Pulmonary artery endothelial cell (primary cell): Measurements from ENCODE around the gene PPP2R1A. TPM values are rescaled to one million over a fixed set of nuclear protein-coding genes. Genes with fewer than 3 reads are reported as not detected.
"Not testable (repeated sequence)": the region's sequence is repeated elsewhere in the genome, so short reads cannot be mapped to it uniquely, and the experiment has no call there.

Source experiments
- DNase-seq: peaks from one replicate; pipeline ENCODE4 v3.0.0-alpha.2; 2011; ENCODE audit warnings: low read depth, low spot score
- total RNA-seq: library from RNA; depleted of rRNA; stranded (reverse); fragments of >200 nt; gene quantifications from 2 replicates; pipeline ENCODE4 v1.2.3, GENCODE V29; 2014

PPP2R1A gene
- total RNA-seq, 1 donor from 2014 or later = 116 TPM

DNA sequence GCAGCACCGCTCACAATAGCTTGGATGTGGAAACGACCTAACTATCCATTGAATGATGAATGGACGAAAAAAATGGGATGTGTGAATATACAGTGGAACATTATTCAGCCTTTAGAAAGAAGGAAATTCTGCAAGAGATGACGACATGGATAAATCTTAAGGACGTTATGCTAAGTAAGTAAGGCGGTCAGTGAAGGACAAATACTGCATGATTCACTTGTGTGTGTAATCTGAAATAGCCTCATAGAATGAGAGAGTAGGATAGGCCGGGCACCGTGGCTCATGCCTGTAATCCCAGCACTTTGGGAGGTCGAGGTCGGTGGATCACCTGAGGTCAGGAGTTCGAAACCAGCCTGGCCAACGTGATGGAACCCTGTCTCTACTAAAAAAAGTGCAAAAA is 54.2 kb downstream of the PPP2R1A start:
- no peak for DNase-seq

DNA sequence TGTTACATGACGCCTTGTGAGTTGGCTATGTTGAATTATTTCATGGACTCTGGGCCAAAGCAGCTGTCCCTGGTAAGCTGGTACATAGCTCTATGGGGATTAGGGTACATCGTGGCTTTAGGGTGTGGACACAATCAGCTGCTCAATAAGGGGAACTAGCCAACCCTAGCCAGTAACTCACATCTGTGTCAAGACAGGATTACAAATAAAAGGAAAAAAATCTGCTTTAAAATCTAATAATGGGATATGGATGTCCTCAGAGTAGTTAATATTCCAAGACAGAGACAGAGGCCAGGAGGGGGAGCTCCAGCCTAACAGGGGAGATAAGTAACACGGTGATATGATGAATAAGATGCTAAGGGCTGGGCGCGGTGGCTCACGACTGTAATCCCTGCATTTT is 58.4 kb downstream of the PPP2R1A start:
- peak; percentile 17 for DNase-seq

DNA sequence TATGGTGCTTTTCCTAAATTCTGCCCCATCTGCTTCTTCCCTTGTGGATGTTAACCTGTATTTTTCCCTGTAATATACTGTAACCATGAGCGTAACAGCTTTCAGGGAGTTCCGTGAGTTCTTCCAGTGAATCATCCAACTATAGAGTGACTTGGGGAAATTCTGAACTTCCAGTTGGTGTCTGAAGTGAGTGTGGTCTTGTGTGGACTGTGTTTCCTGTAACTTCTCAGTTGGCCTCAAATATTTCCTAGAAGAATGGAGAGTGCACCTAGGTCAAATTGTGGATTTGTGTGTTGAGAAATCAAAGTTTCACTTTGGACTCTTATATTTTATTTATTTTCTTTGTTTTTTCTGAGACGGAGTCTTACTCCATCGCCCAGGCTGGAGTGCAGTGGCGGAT is 68.6 kb downstream of the PPP2R1A start:
- DNase-seq = no peak

DNA sequence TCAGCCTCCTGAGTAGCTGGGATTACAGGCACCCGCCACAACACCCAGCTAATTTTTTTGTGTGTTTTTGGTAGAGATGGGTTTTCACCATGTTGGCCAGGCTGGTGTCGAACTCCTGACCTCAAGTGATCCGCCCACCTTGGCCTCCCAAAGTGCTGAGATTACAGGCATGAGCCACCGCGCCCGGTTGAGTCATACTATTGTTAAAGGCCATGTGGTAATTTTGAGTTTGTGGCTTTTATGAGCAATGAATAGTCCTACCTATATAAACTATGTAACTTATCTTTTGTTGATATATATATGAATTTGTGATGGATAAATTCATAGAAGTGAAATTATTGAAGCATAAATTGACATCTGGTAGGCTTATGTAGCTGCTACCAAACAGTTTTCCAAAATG is 75.7 kb downstream of the PPP2R1A start:
- DNase-seq = not testable (repeated sequence)

DNA sequence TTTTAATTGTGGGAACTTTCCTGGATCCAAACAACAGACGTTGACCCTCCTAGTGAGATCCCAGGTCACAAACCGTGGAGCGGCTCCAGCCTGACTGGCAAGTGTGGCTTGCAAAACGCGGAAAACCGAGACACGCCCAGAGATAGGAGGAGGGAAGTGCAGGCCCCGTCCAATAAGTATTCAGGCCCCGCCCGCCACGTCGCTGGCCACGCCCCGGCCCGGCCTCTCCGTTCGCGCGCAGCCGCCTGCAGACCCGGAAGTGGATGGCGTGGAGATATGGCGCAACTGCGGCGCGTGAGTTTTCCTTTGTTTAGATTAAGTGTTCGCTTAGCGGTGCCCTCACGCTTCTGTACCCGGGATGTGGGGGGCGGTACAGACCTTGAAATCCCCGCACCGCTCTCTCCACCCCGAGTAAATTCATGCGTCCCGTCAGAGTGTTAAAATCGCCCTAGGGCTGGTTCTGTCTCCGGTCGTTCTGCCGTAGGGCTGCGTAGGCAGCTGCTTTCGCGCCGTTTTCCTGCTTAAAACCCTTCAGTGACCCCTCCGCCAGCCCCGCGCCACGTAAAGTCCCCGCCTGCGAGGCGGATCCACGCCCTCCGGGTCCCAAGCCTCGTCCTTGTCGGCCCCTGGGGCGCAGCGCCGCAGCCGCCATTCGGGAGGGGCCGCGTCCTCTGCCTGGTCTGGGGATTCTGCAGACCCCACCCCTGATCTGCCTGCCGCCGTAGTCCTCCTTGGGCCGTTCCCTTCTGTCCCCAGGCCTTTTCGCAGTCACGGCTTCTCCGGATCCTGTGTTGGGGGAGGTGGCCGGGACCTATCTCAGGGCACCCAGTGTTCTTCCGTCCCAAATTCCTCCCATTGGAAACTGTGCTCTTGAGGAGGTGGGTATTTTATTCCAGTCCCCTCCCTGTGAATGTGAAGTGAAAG is 79.7 kb downstream of the PPP2R1A start, which contains the start of gene ZNF766:
Gene ZNF766, plus strand, starts transcription at position 250 of the 924 bp plus-strand sequence. Its CDS starts 27 bp downstream, at position 277.
- peak; percentile 80 for DNase-seq

DNA sequence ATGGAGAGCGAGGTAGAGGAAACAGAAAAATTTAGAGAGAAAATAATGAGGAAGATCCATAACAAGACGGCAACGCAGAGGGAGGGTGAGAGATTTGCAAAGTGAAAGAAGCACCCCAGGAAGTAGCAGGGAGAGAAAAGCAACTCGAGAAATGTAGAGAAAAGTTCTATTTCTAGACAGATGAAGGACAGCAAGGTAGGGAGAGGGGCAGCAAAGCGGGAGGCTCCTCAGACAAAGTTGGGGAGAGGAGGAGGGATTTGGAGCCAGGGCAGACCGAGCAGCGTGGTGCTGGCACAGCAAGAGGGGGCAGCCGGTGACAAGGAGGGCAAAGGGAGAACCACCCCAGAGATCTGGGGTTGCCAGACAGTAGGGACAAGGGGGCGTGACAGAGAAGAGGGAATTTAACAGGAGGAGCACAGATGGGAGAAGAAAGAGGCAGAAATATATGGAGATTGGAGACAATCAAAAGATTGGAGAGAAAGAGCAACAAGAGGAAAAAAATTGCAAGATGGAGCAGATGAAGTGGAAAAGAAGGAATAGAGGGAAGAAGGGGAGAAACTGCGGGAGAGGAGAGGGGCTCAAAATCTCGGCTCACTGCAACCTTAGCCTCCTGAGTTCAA is 80.5 kb downstream of the PPP2R1A start:
- DNase-seq = no peak

DNA sequence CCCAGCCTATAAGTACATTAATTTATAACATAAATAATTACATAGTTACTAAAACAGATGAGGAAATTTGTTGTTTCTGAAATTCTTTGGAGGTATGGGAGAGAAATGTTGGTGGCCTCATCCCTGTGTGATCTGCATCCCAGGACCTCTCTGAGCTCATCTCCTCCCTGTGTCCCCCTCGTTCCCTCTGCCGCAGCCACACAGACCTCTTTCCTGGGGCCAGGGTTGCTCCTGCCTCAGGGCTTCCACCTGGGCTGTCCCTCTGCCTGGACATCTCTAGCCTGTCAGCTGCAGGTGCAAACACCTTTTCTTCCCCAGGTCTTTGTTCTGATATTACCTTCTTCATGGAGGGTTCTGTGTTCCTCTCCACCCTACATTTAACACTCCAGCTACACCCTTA is 83.4 kb downstream of the PPP2R1A start:
- DNase-seq = no peak

DNA sequence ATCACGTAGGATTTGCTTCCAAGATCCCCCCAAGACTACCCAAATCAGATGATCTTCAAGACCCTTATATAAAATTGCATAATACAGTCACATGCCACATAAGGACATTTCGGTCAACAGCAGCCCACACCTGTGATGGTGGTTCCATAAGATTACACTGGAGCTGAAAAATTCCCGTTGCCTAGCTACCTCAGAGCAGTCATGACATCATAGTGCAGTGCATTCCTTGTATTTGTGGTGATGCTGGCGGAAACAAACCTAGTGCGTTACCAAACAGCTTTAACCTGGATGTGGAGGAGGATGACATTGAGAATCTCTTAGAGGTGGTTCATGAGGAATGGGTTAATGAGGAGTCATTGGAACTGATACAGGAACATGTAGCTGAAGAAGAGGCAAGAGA is 84.3 kb downstream of the PPP2R1A start:
- DNase-seq = no peak

DNA sequence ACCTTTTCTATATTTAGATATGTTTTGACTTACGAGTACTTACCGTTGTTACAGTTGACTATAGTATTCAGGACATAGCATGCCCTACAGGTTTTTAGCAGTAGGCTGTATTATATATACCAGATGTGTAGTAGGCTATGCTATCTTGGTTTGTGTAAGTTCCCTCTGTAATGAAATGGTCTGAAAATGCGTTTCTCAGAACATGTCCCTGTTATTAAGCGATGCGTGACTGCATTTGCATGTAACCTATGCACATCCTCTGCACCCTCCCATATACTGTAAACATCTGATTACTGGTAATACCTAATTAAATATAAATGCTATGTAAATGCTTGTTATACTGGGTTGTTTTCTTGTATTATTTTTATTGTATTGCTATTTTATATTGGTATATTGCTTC is 86.1 kb downstream of the PPP2R1A start:
- DNase-seq = no peak

DNA sequence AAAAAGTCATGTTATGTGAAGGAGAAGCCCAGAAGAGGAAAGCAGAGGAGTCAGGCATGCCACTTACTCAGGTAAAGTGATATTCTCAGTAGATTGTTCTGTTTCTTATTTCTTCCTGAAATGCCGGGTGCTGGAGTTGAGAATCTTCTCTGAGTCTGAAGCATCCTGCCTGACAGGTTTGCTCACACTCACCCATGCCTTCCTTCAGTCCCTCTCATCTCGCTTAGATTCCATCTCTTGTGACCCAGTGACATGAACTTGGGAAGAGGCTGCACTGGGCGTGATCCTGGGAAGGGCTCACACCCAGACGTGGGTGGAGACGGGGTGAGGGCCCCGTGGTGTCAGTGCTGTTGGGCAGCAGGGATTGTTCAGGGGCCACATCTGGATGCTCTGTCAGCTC is 87.6 kb downstream of the PPP2R1A start:
- DNase-seq = no peak

Other genes with a start within 250 kb of the PPP2R1A start
- 8.5 and 10.6 TPM in 2 replicates for gene ZNF350, start 203.2 kb upstream of the PPP2R1A start, total RNA-seq
- gene ZNF615, start 181.8 kb upstream of the PPP2R1A start, total RNA-seq = 7.3 and 16.7 TPM in 2 replicates
- 10.5 and 11.8 TPM in 2 replicates for gene ZNF614, start 161.7 kb upstream of the PPP2R1A start, total RNA-seq
- 4.6 and 7.2 TPM in 2 replicates for gene ZNF432, start 141.2 kb upstream of the PPP2R1A start, total RNA-seq
- 11.3 and 16.4 TPM in 2 replicates for gene ZNF841, start 94.3 kb upstream of the PPP2R1A start, total RNA-seq
- 6.1 and 9.8 TPM in 2 replicates for gene ZNF616, start 50.1 kb upstream of the PPP2R1A start, total RNA-seq
- gene ZNF836, start 18.4 kb upstream of the PPP2R1A start, total RNA-seq = 5.3 and 6.8 TPM in 2 replicates
- 9.1 and 10.6 TPM in 2 replicates for gene ZNF766, start 79.5 kb downstream of the PPP2R1A start, total RNA-seq
- gene ZNF480, start 107.1 kb downstream of the PPP2R1A start, total RNA-seq = 4.7 and 6.5 TPM in 2 replicates
- gene ZNF610, start 146.2 kb downstream of the PPP2R1A start, total RNA-seq = 2.8 and 4.7 TPM in 2 replicates
- 14.3 and 16.9 TPM in 2 replicates for gene ZNF880, start 179.9 kb downstream of the PPP2R1A start, total RNA-seq
- 11.9 and 12.4 TPM in 2 replicates for gene ZNF528, start 207.8 kb downstream of the PPP2R1A start, total RNA-seq
- 0.07 TPM in 1 of 2 replicates, not detected in the other for gene ZNF534, start 239.1 kb downstream of the PPP2R1A start, total RNA-seq